ENCODE results near the gene PCSK5.

Gene PCSK5

GRCh38 chr9:76405340-76405739, 514.9 kb downstream of the PCSK5 start:
- DNase-seq: no peak

DNA sequence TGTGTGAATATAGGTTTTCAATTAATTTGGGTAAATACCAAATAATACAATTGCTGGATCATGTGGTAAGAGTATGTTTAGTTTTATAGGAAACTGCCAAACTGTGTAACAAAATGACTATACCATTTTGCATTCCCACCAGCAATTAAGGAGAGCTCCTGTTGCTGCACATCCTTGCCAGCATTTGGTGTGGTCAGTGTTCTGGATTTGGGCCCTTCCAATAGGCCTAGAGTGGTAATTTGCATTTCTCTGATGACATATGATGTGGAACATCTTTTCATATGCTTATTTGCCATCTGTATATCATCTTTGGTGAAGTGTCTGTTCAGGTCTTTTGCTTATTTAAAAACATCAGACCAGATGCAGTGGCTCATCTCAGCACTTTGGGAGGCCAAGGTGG, 515.4 kb downstream of the PCSK5 start:
- no peak for DNase-seq
